Measurements from ENCODE around the gene CDS2. TPM values are rescaled to one million over a fixed set of nuclear protein-coding genes. Genes with fewer than 3 reads are reported as not detected.

Gene CDS2
- total and polyA plus RNA-seq, 2 of the 13 experiments (the other 11 are each of a cell fraction or from before 2014, with no cell fraction given) = 81.3 to 153 TPM

- peak; percentile 40; the same call in 1 of the 2 replicates for TF ChIP-seq ZBTB20 (CRISPR knock-in tag; IDR thresholded peaks at IDR 0.05; ENCODE audit: borderline replicate concordance, low read depth)
These were observed 30.1 kb downstream of the CDS2 start (continued) for GRCh38 chr20:5156675-5157448.

- Histone ChIP-seq H3K36me3 (replicated peaks in 1 of 2; ENCODE audit: control insufficient read depth in 1 of 2, insufficient read depth in 2 of 2, low read length in 2 of 2) (peaks cover 0 to 1% of the 10 kb centered on the region in 2 experiments; a peak in 1 of 5 replicates), H3K27me3 (ENCODE audit: control insufficient read depth in 1 of 2, insufficient read depth in 2 of 2, low read length in 2 of 2) (no peaks in the 10 kb centered on the region), H3K79me2 (ENCODE audit: insufficient read depth, low read length) (peaks cover 94% of the 10 kb centered on the region), H4K20me1 (ENCODE audit: insufficient read depth, low read length) (no peaks in the 10 kb centered on the region), H3K27ac (ENCODE audit: extremely low read length, insufficient read depth, low read length) (peak overlapping the region; percentile 16), H2AFZ (ENCODE audit: low read length) (no peak overlapping the region), H3K9ac (ENCODE audit: insufficient read depth, low read depth, low read length) (no peak overlapping the region), H3K4me1 (ENCODE audit: insufficient read depth, low read length) (peaks cover 70% of the 10 kb centered on the region), H3K9me3 (ENCODE audit: low read length) (no peaks in the 10 kb centered on the region), H3K4me3 (replicated peaks in 1 of 3; ENCODE audit: insufficient read depth in 1 of 3, low read depth in 2 of 3, low read length in 3 of 3) (no peak overlapping the region), H3K4me2 (ENCODE audit: low read depth, low read length) (no peak overlapping the region)
- ATAC-seq (no peak), DNase-seq (ENCODE audit: low spot score) (no peak), FAIRE-seq (no peak)
- WGBS (ENCODE audit: low lambda C conversion rate) = 92% methylated on average over 3 of the region's 3 CpGs
- intact Hi-C loops (cut with micrococcal nuclease; ENCODE audit: unreplicated experiment) = no loop called here
- ChIA-PET POLR2A (no interaction called here), CTCF (ENCODE audit: low intra/inter-chr PET ratio, low total read pairs) (no interaction called here)
- in situ Hi-C loops (cut with HindIII; ENCODE audit: extremely low pct_ligation_motif_present, low pct_unique_long_range_greater_than_20kb) = no loop called here
- TF ChIP-seq KLF12 (CRISPR knock-in tag; IDR thresholded peaks at IDR 0.05; ENCODE audit: borderline replicate concordance) = no peak
- no peak for TF ChIP-seq ZNF205 (CRISPR knock-in tag; IDR thresholded peaks at IDR 0.05)
- no peak for TF ChIP-seq ZFP41 (CRISPR knock-in tag; IDR thresholded peaks at IDR 0.05; ENCODE audit: borderline replicate concordance)
- TF ChIP-seq ZBTB14 (CRISPR knock-in tag; IDR thresholded peaks at IDR 0.05) = no peak
- no peak for TF ChIP-seq ZNF577 (CRISPR knock-in tag; IDR thresholded peaks at IDR 0.05; ENCODE audit: borderline replicate concordance, low read depth)
- no peak for TF ChIP-seq ZNF549 (CRISPR knock-in tag; IDR thresholded peaks at IDR 0.05)
- no TSS peak for BruUV-seq (replicated peaks)
These were observed 33.1 kb downstream of the CDS2 start for GRCh38 chr20:5159928-5160327.

All from HepG2 (cell line).